Measurements from ENCODE around the gene FLT4.

FLT4 gene

GRCh38 chr5:180637962-180638680, 11.3 kb downstream of the FLT4 start:
- TF ChIP-seq CTCF (IDR thresholded peaks at IDR 0.05; ENCODE audit: control extremely low read depth, extremely low read depth, low read depth, missing control alignments), result no peak
- DNase-seq (ENCODE audit: extremely low spot score), result no peak
- ChIA-PET CTCF (no interaction called here), POLR2A (no interaction called here)

DNA sequence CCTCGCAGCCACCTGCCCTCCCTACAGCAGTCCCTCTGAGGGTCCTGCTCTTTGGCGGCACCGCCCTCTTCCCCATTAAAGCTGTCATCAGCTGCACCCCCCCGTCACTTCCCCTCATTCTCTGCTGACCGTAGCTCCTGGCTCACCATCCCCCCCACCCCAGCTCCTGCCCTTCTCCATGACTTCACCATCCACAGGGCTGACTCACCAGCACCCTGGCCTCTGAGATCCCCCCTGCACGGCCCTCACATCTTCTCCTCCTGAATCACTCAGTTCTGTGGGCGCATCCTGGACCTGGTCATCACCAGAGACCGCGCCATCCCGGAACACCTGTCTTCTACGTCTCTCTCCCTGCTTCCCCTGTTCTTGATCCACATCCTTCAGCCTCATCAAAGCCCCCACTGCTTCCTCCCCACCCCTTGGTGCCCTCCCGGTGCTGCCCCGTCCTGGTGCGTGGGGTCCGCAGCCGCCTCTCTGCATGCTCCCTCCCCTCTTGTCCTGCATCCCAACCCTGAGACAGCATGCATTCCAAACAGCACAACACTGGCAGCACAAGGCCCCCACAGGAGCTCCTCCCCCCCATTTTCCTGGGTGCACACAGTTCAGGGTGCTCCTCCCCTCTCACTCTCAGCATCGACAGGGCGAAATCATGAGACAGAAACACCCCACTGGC, 12.9 kb downstream of the FLT4 start:
- DNase-seq (ENCODE audit: extremely low spot score), result no peak
- TF ChIP-seq CTCF (IDR thresholded peaks at IDR 0.05; ENCODE audit: control extremely low read depth, extremely low read depth, low read depth, missing control alignments), result no peak
- ChIA-PET POLR2A (interaction anchor here (0.7 kb wide), 1 partner anchor 22 kb away, joined by 3 read pairs; no protein-coding TSS in a partner anchor), CTCF (no interaction called here)

GRCh38 chr5:180636016-180636402, 13.4 kb downstream of the FLT4 start:
- ChIA-PET CTCF (no interaction called here), POLR2A (no interaction called here)
- no peak for TF ChIP-seq CTCF (IDR thresholded peaks at IDR 0.05; ENCODE audit: control extremely low read depth, extremely low read depth, low read depth, missing control alignments)
- no peak for DNase-seq (ENCODE audit: extremely low spot score)

DNA sequence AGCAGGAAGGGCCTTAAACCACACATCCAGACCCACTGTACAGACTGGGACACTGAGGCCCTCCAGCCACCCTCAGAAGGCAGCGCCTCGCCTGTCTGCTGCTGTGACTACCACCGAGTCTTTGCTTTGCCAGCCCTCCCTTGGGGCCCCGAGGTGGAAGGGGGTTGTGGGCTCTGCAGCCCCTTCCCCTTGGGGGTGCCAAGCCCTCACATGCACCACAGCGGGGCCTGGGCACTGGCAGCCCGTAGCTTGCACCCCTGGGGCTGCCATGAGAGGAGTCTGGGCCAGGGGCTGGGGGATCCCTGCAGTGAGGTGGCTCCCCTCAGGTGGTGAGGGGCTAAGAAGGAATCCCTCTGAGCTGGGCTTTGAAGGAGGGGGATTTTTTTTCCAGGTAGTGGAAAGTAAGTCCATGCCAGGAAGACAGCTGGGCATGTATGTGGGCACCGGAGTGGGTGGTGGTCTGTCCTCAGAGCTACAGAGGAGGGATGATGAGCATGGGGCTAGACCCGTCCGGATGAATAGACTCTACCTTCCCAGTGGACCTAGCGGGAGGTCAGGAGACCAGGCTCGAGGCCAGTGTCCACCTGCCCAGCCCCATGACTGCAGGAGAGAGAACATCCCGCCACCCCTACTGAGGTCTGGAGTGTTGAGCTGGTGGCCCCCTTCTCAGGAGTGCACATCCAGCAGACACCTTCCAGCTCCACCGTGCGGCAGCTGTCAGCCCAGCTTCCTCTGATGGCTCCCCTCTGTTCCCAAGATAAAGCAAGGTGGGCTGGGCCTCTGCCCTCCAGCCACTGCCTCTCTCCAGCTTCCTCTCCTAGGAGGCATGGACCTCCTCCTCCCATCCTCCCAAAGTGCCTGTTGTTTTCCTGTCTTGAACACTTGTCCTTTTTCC, 15.9 kb downstream of the FLT4 start:
- ChIA-PET POLR2A (no interaction called here), CTCF (interaction anchor here (1.6 kb wide), 1 partner anchor 27 kb away, joined by 5 read pairs; no protein-coding TSS in a partner anchor)
- no peak for TF ChIP-seq CTCF (IDR thresholded peaks at IDR 0.05; ENCODE audit: control extremely low read depth, extremely low read depth, low read depth, missing control alignments)
- no peak for DNase-seq (ENCODE audit: extremely low spot score)

DNA sequence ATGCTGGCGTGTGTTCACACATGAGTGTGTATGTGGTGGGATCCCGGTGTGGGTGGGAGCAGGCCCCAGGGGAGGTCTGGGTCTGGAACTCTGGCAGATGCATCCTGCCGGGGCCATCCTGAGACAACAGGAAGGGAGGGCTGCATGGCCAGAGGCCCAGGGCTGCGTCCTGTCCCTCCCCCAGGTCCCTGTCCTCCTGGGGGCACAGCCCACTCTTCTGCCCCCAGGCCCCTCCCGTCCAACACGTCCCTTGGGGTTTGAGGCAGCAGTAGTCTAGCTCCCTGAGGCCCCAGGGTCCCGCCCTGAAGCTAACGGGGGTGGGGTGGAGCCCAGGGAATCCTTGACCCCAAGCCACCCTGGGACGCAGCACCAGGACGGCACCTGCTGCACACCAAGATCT, 16.6 kb downstream of the FLT4 start:
- no peak for TF ChIP-seq CTCF (IDR thresholded peaks at IDR 0.05; ENCODE audit: control extremely low read depth, extremely low read depth, low read depth, missing control alignments)
- DNase-seq (ENCODE audit: extremely low spot score), result no peak
- ChIA-PET POLR2A (no interaction called here), CTCF (no interaction called here)

DNA sequence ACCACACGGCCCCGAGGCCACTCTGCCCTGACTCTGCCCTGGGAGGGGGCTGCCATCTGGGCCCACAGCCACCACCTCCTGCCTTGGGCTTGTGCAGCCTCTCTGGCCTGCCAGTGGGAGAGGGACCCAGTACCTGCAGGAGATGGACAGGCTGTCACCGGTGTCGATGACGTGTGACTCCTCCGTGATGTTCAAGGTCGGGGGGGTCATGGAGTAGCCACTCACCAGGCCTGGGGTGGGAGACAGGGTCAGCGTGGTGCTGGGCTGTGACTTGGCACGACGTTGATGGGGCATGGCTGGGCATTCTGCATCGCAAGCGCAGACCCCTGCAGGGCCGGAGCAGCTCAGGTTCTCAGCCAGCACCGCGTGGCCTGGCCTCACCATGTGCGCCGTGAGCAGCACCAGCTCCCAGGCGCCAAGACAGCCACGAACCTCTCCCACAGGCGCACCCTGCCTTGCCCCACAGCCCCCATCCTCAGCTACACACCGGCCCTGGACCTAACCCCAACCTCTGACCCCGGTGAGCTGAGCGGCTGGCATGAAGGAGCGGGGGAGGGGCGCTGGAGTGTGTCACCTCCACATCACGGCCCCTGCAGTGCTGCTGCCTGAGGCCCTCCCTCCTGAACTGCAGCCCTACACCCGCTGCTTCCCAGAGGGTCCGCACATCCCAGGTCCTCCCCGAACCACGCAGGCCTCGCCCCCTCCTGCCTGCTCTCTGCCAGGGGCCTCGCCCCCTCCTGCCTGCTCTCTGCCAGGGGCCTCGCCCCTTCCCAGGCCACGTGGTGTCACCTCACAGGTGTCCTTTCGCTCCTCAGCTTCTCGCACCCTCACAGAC, 17.6 kb downstream of the FLT4 start:
- TF ChIP-seq CTCF (IDR thresholded peaks at IDR 0.05; ENCODE audit: control extremely low read depth, extremely low read depth, low read depth, missing control alignments), result no peak
- POLR2A ChIA-PET, result no interaction called here
- no peak for DNase-seq (ENCODE audit: extremely low spot score)
- CTCF ChIA-PET, result no interaction called here

All from GM10248 (cell line).